T-helper 9 cell (primary cell): Measurements from ENCODE around the gene HOXA3.

Experiments used
- DNase-seq: peaks from one replicate; pipeline ENCODE4 v3.0.0-alpha.2; 2020

Gene HOXA3

GRCh38 chr7:27099453-27100370 is 52.7 kb downstream of the HOXA3 start:
- DNase-seq: no peak

DNA sequence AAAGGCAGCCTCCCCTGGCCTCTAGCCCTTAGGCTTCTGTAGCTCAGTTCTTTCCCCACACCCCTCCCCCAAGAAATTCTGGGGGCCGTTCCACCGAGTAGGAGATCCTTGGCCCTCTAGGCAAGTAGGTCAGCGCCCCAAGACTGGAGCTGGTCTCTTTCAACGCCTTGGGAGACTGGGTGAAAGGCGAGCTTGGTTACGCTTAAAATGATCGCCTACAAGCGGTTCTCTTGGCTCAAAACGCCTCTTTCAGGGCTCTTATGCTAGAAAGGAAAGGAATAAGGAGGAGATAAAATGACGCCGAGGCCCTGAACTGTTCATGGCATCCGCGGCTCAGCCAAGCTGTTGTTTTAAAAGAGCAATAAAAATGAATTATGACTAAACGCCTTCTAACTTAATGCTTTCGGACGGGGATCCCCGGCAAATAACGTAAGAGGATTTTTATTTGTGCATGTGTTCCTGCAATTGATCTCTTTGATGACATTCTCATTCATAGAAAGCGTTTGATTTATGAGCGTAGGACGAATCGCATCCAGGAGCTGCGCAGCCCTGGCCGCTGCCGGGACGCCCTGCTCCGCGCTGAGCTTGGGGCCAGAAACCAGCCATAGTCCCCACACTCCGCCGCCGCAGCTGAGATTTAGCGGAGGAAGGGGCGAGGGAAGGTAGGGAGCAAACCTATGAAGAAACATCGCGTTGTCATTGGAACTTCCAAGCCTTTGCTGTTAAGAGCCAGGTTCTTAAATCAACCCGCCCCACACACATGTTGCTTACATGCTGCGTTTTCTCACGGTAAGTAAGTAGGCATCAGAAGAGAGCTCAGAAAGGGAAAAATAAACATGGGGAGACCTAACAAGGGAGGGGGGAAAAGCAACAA is 53.6 kb downstream of the HOXA3 start:
- no peak for DNase-seq

DNA sequence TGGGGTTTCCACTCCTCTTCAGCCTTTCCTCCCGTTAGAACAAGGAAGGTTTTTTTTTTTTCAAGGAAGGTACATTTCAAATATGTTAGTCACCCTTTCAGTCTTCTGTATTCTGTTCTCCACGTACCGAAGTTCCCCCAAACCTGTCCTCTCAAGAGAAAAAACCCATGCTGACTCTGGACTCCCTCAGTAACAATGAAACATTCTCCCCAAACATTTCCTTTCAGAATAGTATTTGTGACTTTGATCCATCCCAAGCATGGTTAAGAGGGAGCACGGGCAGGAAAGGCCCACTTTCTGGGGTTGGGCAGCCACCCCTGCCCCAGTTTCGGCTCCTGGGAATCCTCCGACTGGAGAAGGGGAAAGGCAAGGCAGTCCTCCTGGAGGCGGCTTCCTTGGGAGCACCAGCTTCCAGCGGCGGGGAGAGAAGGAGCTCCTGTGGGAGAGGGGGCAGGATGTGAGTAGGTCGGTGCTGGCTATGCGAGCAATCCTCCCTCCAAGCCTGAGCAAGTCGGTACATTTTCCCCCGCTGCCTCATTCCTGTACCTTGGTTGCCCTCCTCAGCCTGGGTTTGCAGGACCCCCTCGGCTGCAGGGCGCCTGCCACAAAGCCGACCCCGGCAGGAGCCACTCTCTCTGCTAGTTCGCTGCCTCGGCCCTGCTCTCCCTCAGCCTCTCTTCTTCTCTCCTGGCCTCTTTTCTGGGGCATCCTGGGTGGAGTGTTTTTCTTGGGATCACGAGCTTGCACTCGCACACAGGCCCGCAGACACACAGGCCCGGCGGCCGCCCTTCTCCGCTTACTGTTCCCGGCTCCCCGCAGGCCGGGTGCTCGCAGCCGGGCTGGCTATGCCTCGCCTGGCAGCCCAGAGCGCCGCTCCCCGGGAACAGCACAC is 54.5 kb downstream of the HOXA3 start:
- DNase-seq: no peak

- no peak for DNase-seq
These were observed 55.4 kb downstream of the HOXA3 start for GRCh38 chr7:27096768-27097514.

DNA sequence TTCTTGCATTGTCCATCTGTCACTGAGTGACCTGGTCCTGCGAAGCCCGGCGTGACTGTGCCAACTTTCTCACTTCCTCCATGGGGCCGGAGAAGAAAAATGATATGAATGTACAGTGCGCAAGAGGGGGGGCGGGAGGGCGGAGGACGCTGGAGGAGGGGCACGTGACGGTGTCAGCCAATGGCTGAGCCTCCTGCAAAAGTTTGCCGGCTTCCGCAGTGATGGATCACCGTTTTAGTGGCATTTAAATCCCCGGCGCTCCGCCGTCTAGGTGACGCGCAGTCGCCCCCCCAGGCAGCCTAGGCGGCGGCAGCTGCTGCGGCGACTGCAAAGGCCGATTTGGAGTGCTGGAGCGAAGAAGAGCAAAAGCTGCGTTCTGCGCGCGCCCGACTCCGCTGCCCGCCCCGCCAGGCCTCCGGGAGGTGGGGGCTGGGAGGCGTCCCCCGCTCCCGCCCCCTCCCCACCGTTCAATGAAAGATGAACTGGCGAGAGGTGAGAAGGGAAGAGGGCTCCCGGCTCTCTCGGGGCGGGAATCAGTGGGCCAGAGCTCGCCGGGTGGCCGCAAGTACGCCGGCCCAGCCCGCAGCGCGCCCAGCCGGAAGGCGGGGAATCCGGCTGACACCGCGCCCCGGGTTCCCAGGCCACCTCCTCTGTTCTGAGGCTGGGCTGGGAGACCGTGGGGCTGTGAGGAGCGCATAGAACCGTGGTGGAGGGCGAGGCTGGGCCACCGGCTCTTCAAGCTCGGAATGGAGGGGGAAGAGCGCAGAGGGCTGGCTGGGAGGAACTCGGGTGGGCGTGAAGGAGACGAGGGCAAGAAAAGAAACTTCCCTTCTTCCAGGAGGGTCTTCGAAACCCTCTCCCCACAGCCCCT is 56.3 kb downstream of the HOXA3 start, which contains the start of gene HOXA1:
HOXA1 (minus strand) TSS at position 104 of the 871 bp plus-strand sequence; CDS start at position 16, 88 bp downstream.
- DNase-seq: peak; percentile 58

DNA sequence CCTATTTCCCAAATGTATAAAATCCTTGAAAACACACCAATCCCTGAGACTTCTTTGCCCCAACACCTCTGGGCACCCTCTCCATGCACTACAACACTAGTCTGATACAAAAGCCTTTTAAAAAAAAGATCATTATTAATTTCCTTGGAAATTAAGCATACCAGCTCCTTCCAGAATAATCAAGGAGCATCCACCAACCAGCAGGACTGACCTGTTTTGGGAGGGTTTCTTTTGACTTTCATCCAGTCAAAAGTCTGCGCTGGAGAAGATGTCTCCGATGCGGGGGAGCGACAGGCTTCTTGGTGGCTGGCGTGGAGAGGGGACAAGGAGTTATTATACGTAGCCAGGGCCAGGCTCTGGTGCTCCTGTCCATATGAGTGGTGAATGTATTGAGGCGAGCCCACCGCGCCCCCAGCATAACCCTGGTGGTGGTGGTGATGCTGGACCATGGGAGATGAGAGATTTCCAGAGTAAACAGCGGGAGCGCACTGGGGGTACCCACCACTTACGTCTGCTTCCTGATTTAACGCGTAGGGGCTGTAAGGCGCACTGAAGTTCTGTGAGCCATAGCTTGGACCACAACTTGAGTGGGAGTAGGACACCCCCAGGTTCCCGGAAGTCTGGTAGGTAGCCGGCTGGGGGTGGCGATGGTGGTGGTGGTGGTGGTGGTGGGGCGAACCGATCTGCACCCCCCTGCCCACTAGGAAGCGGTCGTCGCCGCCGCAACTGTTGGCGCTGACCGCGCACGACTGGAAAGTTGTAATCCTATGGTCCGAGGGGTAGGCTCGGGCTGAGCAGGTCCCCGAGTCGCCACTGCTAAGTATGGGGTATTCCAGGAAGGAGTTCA is 57.1 kb downstream of the HOXA3 start:
- DNase-seq: no peak

- no peak for DNase-seq
These were observed 57.9 kb downstream of the HOXA3 start for GRCh38 chr7:27094304-27095049.

DNA sequence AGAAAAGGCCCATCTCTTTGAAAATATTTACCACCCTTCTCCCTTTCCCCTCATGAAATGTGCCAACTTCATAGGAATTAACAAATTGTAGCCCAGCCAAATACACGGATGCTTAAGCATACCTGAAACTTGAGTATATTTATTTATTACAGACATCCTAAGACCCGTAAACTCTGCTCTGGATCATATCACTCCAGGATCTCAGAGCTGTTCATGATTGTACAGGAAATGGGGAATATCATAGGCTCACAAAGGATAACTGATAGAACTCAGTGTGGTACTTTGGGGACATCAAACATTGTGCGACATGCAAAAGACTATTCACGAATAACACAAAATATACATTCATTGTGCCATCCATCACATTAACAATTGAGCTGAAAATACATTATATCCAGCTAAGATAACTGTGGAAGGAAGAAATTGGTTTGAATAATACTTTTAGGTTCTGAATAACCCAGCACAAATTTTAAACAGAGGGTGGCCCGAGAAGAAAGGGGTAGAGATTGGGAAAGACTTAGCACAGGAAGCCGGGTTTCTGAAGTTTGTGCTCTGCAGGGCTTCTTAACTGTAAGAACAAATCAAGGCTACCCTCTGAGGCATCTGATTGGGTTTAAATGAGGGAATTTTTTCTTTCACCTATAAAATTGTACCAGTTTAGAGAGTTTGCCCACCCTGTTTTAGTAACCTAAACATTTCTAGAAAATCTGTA is 59.0 kb downstream of the HOXA3 start:
- DNase-seq: no peak

GRCh38 chr7:27092819-27093110 is 59.6 kb downstream of the HOXA3 start:
- DNase-seq: no peak

GRCh38 chr7:27091941-27092818 is 60.2 kb downstream of the HOXA3 start:
- DNase-seq: no peak

- no peak for DNase-seq
These were observed 61.3 kb downstream of the HOXA3 start for GRCh38 chr7:27091105-27091504.

DNA sequence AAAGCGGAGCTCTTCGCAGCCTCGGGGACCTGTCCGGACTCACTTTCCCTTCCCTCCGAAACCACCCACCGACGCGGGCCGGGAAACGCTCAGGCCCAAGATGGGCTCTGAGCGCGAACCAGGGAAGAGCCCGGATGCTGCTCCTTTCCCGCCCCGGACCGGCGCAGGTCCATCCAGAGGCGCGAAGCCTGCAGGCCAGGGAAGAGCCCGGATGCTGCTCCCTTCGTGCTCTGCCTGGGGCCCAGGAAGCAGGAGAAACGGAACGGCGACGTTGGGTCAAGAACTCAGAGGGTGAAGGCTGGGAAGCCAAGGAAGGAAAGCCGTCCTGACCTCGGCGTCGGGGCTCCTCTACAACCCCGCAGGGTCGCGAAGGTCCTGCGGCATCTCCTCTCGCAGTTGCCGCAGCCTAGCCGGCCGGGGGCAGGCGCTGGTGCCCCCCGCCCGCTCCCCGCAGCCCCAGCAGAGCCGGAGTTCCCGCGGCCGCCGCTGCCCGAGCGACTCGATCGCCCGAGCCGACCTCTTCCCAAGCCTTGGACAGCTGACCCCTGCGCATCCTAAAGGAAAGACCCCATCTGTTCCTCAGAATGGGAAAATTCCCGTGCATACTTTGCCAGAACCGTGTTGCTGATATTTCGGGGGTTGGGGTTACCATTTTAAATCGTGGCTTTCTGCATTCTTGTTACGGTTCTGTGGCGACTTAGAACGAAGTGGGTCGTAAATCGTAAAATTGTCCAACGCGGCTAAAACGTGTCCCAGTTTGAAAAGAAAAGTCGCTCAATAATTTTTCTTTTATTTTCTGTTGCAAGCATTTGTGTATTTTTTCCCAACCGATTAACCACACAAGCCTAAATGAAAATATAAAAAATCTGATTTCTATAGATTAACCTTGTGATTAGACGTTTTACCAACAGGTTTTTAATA is 64.1 kb downstream of the HOXA3 start:
- no peak for DNase-seq

GRCh38 chr7:27083646-27084045 is 68.7 kb downstream of the HOXA3 start:
- DNase-seq: no peak

GRCh38 chr7:27082171-27082570 is 70.2 kb downstream of the HOXA3 start:
- DNase-seq: no peak

GRCh38 chr7:27080844-27081436 is 71.4 kb downstream of the HOXA3 start:
- no peak for DNase-seq
